Stimulated activated CD8-positive, alpha-beta memory T cell treated with anti-CD3 and anti-CD28 coated beads, Interleukin-12 subunit alpha, Interleukin-12 subunit beta, amount 100 ng/mL, for 24 hours (primary cell): ENCODE measurements around the gene C1orf116.

Source experiments
- DNase-seq: peaks from one replicate; pipeline ENCODE4 v3.0.0-alpha.2; 2020; ENCODE audit errors: extremely low read depth

C1orf116 gene

GRCh38 chr1:207034998-207035397 lies 2.4 kb upstream of the C1orf116 start:
- DNase-seq, result no peak

- no peak for DNase-seq
Observed at GRCh38 chr1:207034208-207034607, 1.7 kb upstream of the C1orf116 start.

GRCh38 chr1:207033302-207033701 lies 746 bp upstream of the C1orf116 start:
- DNase-seq, result no peak

- no peak for DNase-seq
Observed at GRCh38 chr1:207031632-207032264, 808 bp downstream of the C1orf116 start.

GRCh38 chr1:207031016-207031415 lies 1.5 kb downstream of the C1orf116 start:
- no peak for DNase-seq

- DNase-seq, result no peak
Observed at GRCh38 chr1:207030522-207031009, 2.0 kb downstream of the C1orf116 start.

- DNase-seq, result no peak
Observed at GRCh38 chr1:207029701-207030521, 2.6 kb downstream of the C1orf116 start.

GRCh38 chr1:207028884-207029650 lies 3.5 kb downstream of the C1orf116 start:
- no peak for DNase-seq

GRCh38 chr1:207027921-207028320 lies 4.6 kb downstream of the C1orf116 start:
- DNase-seq, result no peak

- DNase-seq, result no peak
Observed at GRCh38 chr1:207027206-207027777, 5.3 kb downstream of the C1orf116 start.

GRCh38 chr1:207026104-207026534 lies 6.4 kb downstream of the C1orf116 start:
- no peak for DNase-seq

- DNase-seq, result no peak
Observed at GRCh38 chr1:207025146-207025880, 7.2 kb downstream of the C1orf116 start.

GRCh38 chr1:207024202-207025145 lies 8.1 kb downstream of the C1orf116 start:
- DNase-seq, result no peak

GRCh38 chr1:207022996-207023679 lies 9.4 kb downstream of the C1orf116 start:
- no peak for DNase-seq

GRCh38 chr1:207021876-207022596 lies 10.5 kb downstream of the C1orf116 start:
- no peak for DNase-seq

- no peak for DNase-seq
Observed at GRCh38 chr1:207021139-207021861, 11.3 kb downstream of the C1orf116 start.

- no peak for DNase-seq
Observed at GRCh38 chr1:207020709-207021107, 11.8 kb downstream of the C1orf116 start.

GRCh38 chr1:207020065-207020708 lies 12.4 kb downstream of the C1orf116 start:
- no peak for DNase-seq
